OCI-LY1 (cell line): ENCODE measurements around the gene CPM.

Source experiments
- H2AFZ ChIP-seq: fragments of 200-600 bp; sonication (generic), shearing (Covaris generic); 2 replicates; pipeline ENCODE4 v1.6.0; 2014; ENCODE audit warnings: antibody characterized with exemption, mild to moderate bottlenecking, low read length
- H3F3A ChIP-seq: fragments of 200-600 bp; sonication (generic), shearing (Covaris generic); 2 replicates; pipeline ENCODE4 v1.6.0; 2014; ENCODE audit warnings: mild to moderate bottlenecking, antibody characterized with exemption, low read length, moderate library complexity; ENCODE audit not compliant: insufficient read depth
- H3K27ac ChIP-seq: fragments of 200-600 bp; sonication (generic); 2 replicates; pipeline ENCODE4 v1.5.1; 2014; ENCODE audit warnings: low read length, mixed run types, mild to moderate bottlenecking, low read depth; ENCODE audit not compliant: poor library complexity, severe bottlenecking
- H3K27me3 ChIP-seq: fragments of 200-600 bp; sonication (generic); 2 replicates; pipeline ENCODE4 v1.6.0; 2014; ENCODE audit warnings: antibody characterized with exemption, mild to moderate bottlenecking, low read length, moderate library complexity; ENCODE audit not compliant: insufficient read depth
- H3K36me3 ChIP-seq: fragments of 200-600 bp; sonication (generic); 2 replicates; pipeline ENCODE4 v1.6.1; 2014; ENCODE audit warnings: mild to moderate bottlenecking, antibody characterized with exemption, low read length, moderate library complexity, mixed read lengths; ENCODE audit not compliant: insufficient read depth
- H3K4me1 ChIP-seq: fragments of 200-600 bp; sonication (generic); 2 replicates; pipeline ENCODE4 v1.5.1; 2014; ENCODE audit warnings: mild to moderate bottlenecking, low read length, moderate library complexity; ENCODE audit not compliant: insufficient read depth, severe bottlenecking
- H3K4me2 ChIP-seq: fragments of 200-600 bp; sonication (generic), shearing (Covaris generic); 2 replicates; pipeline ENCODE4 v1.6.1; 2014; ENCODE audit warnings: low read length
- H3K4me3 ChIP-seq: fragments of 200-600 bp; sonication (generic); 2 replicates; pipeline ENCODE4 v1.5.1; 2014; ENCODE audit warnings: low read length, low read depth, mild to moderate bottlenecking, mixed read lengths; ENCODE audit not compliant: poor library complexity, severe bottlenecking
- H3K79me2 ChIP-seq: fragments of 200-600 bp; shearing (Covaris generic); 2 replicates; pipeline ENCODE4 v1.6.1; 2016; ENCODE audit warnings: mixed run types, low read length, mixed read lengths; ENCODE audit not compliant: insufficient read depth
- H3K9ac ChIP-seq: fragments of 200-600 bp; sonication (generic), shearing (Covaris generic); 2 replicates; pipeline ENCODE4 v1.6.1; 2014; ENCODE audit warnings: mild to moderate bottlenecking, low read length, mixed read lengths
- H3K9me2 ChIP-seq: fragments of 200-600 bp; sonication (generic), shearing (Covaris generic); 2 replicates; pipeline ENCODE4 v1.6.1; 2014; ENCODE audit warnings: low read depth, mild to moderate bottlenecking, low read length, mixed read lengths
- H3K9me3 ChIP-seq: fragments of 200-600 bp; shearing (Covaris generic); 2 replicates; pipeline ENCODE4 v1.6.1; 2014; ENCODE audit warnings: low read length, mixed read lengths
- H4K20me1 ChIP-seq: fragments of 200-600 bp; sonication (generic), shearing (Covaris generic); 2 replicates; pipeline ENCODE4 v1.6.0; 2016; ENCODE audit warnings: mild to moderate bottlenecking, low read length; ENCODE audit not compliant: insufficient read depth
- CTCF ChIP-seq: fragments of 200-600 bp; sonication (generic), shearing (Covaris generic); IDR thresholded peaks from 2 replicates; pipeline ENCODE4 v1.5.1; 2017; ENCODE audit warnings: mild to moderate bottlenecking, antibody characterized with exemption, low read length, moderate library complexity, mixed read lengths
- EZH2 ChIP-seq: fragments of 200-600 bp; sonication (generic), shearing (Covaris generic); IDR thresholded peaks from 2 replicates; pipeline ENCODE4 v1.8.0; 2017; ENCODE audit warnings: borderline replicate concordance, mixed run types, mild to moderate bottlenecking, antibody characterized with exemption, low read length, moderate library complexity, mixed read lengths

The CPM gene

GRCh38 chr12:68894276-68894855 is 38.6 kb downstream of the CPM start:
- no peak for TF ChIP-seq CTCF
- TF ChIP-seq EZH2 = no peak
- no peaks in the 10 kb centered on the region for H3K36me3 ChIP-seq
- H4K20me1 ChIP-seq = no peaks in the 10 kb centered on the region
- no peaks in the 10 kb centered on the region for H3K27me3 ChIP-seq
- no peak overlapping the region for H3K9ac ChIP-seq
- no peaks in the 10 kb centered on the region for H3F3A ChIP-seq
- H3K4me3 ChIP-seq = no peak overlapping the region
- no peaks in the 10 kb centered on the region for H3K79me2 ChIP-seq
- H3K27ac ChIP-seq = no peak overlapping the region
- no peak overlapping the region for H3K4me2 ChIP-seq
- peaks cover 22% of the 10 kb centered on the region for H3K4me1 ChIP-seq
- H2AFZ ChIP-seq = no peak overlapping the region
- H3K9me2 ChIP-seq = no peaks in the 10 kb centered on the region
- H3K9me3 ChIP-seq = no peaks in the 10 kb centered on the region

- Histone ChIP-seq H3K36me3 (no peaks in the 10 kb centered on the region), H3K9ac (no peak overlapping the region), H4K20me1 (no peaks in the 10 kb centered on the region), H3K27me3 (no peaks in the 10 kb centered on the region), H3K4me2 (no peak overlapping the region), H3F3A (no peaks in the 10 kb centered on the region), H3K4me3 (no peak overlapping the region), H3K79me2 (no peaks in the 10 kb centered on the region), H2AFZ (no peak overlapping the region), H3K4me1 (peaks cover 23% of the 10 kb centered on the region), H3K9me2 (no peaks in the 10 kb centered on the region), H3K9me3 (no peaks in the 10 kb centered on the region), H3K27ac (no peak overlapping the region)
- no peak for TF ChIP-seq CTCF
- no peak for TF ChIP-seq EZH2
Observed at GRCh38 chr12:68893741-68894140, 39.2 kb downstream of the CPM start.

GRCh38 chr12:68893201-68893600 is 39.8 kb downstream of the CPM start:
- Histone ChIP-seq H3K27ac (no peak overlapping the region), H3K36me3 (no peaks in the 10 kb centered on the region), H3K4me2 (no peak overlapping the region), H4K20me1 (no peaks in the 10 kb centered on the region), H3K27me3 (no peaks in the 10 kb centered on the region), H2AFZ (no peak overlapping the region), H3K9ac (no peak overlapping the region), H3K4me3 (no peak overlapping the region), H3K9me2 (no peaks in the 10 kb centered on the region), H3K9me3 (no peaks in the 10 kb centered on the region), H3F3A (no peaks in the 10 kb centered on the region), H3K79me2 (no peaks in the 10 kb centered on the region), H3K4me1 (peaks cover 23% of the 10 kb centered on the region)
- TF ChIP-seq EZH2 (no peak), CTCF (no peak)
